SK-N-SH (cell line): ENCODE data around the gene BDKRB1. TPM values are rescaled to one million over a fixed set of nuclear protein-coding genes. Genes with fewer than 3 reads are reported as not detected.

Experiments used
- CTCF ChIA-PET: fragments of 300-600, 350-600 bp; formaldehyde crosslinking; extraction: SDS; loops from one replicate; lab custom pipeline; 2021; lab: Yijun Ruan, JAX
- POLR2A ChIA-PET: fragments of 350-600 bp; sonication (Branson Sonifier 250); formaldehyde crosslinking; extraction: SDS; loops from one replicate; lab custom pipeline; 2020; ENCODE audit warnings: antibody characterized with exemption, inconsistent platforms; lab: Yijun Ruan, JAX
- DNase-seq: peaks from one replicate; pipeline ENCODE4 v3.0.0; 2012
- H2AFZ ChIP-seq: fragments of 200-600 bp; sonication (generic); 2 replicates; pipeline ENCODE4 v1.8.1; 2016; ENCODE audit warnings: antibody characterized with exemption, mild to moderate bottlenecking, low read depth
- H3F3A ChIP-seq: fragments of 200-600 bp; sonication (generic); replicated peaks from 2 replicates; pipeline ENCODE3; 2016; ENCODE audit warnings: antibody characterized with exemption, mild to moderate bottlenecking; ENCODE audit not compliant: insufficient read depth
- H3K27ac ChIP-seq, 2 experiments: fragments of 200-500 bp in 1 of 2; fragments of 200-600 bp in 1 of 2; sonication (Bioruptor generic) in 1 of 2; sonication (generic), shearing (Covaris generic) in 1 of 2; 2 replicates each; pipeline versions ENCODE4 v1.5.1 to v1.6.1; 2014 to 2016; ENCODE audit warnings: low read depth in 2 of 2, inconsistent platforms in 1 of 2, low read length in 1 of 2, mild to moderate bottlenecking in 1 of 2, mixed read lengths in 1 of 2
- H3K27me3 ChIP-seq: fragments of 200-600 bp; sonication (generic), shearing (Covaris generic); 2 replicates; pipeline ENCODE4 v1.6.1; 2016; ENCODE audit warnings: mixed run types; ENCODE audit not compliant: insufficient read depth
- H3K36me3 ChIP-seq, 2 experiments: fragments of 200-500 bp in 1 of 2; fragments of 200-600 bp in 1 of 2; sonication (Bioruptor generic) in 1 of 2; sonication (generic) in 1 of 2; replicated peaks in 1 of 2; 2 replicates each; pipeline versions ENCODE3 to v1.5.1; 2014 to 2016; ENCODE audit warnings: low read length in 1 of 2, mild to moderate bottlenecking in 1 of 2; ENCODE audit not compliant: insufficient read depth in 2 of 2, control insufficient read depth in 1 of 2
- H3K4me1 ChIP-seq, 2 experiments: fragments of 200-500 bp in 1 of 2; fragments of 200-600 bp in 1 of 2; sonication (Bioruptor generic) in 1 of 2; sonication (generic), shearing (Covaris generic) in 1 of 2; 2 replicates each; pipeline versions ENCODE4 v1.5.1 to v1.6.1; 2014 to 2016; ENCODE audit warnings: low read depth in 1 of 2, low read length in 1 of 2, mixed run types in 1 of 2; ENCODE audit not compliant: insufficient read depth in 2 of 2, control insufficient read depth in 1 of 2
- H3K4me2 ChIP-seq: fragments of 200-600 bp; sonication (generic), shearing (Covaris generic); 2 replicates; pipeline ENCODE4 v1.6.1; 2017; ENCODE audit warnings: mixed run types
- H3K4me3 ChIP-seq, 2 experiments: fragments of 200-500 bp in 1 of 2; fragments of 200-600 bp in 1 of 2; sonication (Bioruptor generic) in 1 of 2; sonication (generic), shearing (Covaris generic) in 1 of 2; 2 replicates each; pipeline versions ENCODE4 v1.5.1 to v1.8.1; 2014 to 2016; ENCODE audit warnings: low read depth in 2 of 2, inconsistent platforms in 1 of 2, low read length in 1 of 2, mild to moderate bottlenecking in 1 of 2, mixed read lengths in 1 of 2, moderate library complexity in 1 of 2
- H3K79me2 ChIP-seq: fragments of 200-600 bp; sonication (generic); 2 replicates; pipeline ENCODE4 v1.8.1; 2017; ENCODE audit warnings: mild to moderate bottlenecking; ENCODE audit not compliant: insufficient read depth
- H3K9ac ChIP-seq: fragments of 200-600 bp; sonication (generic); 2 replicates; pipeline ENCODE4 v1.6.1; 2017; ENCODE audit warnings: mixed run types
- H3K9me2 ChIP-seq: fragments of 200-600 bp; sonication (generic); 2 replicates; pipeline ENCODE4 v1.6.1; 2017; ENCODE audit warnings: mixed run types
- H3K9me3 ChIP-seq: fragments of 200-600 bp; sonication (generic); 2 replicates; pipeline ENCODE4 v1.6.1; 2017; ENCODE audit warnings: mixed run types, mild to moderate bottlenecking, moderate library complexity
- H4K20me1 ChIP-seq: fragments of 200-600 bp; sonication (generic); 2 replicates; pipeline ENCODE4 v1.6.1; 2017; ENCODE audit warnings: mild to moderate bottlenecking, mixed run types; ENCODE audit not compliant: insufficient read depth
- EZH2phosphoT487 ChIP-seq: fragments of 200-600 bp; sonication (generic); IDR thresholded peaks from 2 replicates; pipeline ENCODE4 v1.6.1; 2017; ENCODE audit warnings: low read depth, mixed run types, mild to moderate bottlenecking, antibody characterized with exemption, moderate library complexity, borderline replicate concordance
- FOSL2 ChIP-seq: IDR thresholded peaks from 2 replicates; pipeline ENCODE4 v1.4.0; 2012; ENCODE audit warnings: low read depth, mild to moderate bottlenecking, moderate library complexity, borderline replicate concordance
- FOXM1 ChIP-seq: IDR thresholded peaks from 2 replicates; pipeline ENCODE4 v1.4.0; 2012; ENCODE audit warnings: low read depth, mild to moderate bottlenecking
- GABPA ChIP-seq: IDR thresholded peaks from 2 replicates; pipeline ENCODE4 v1.4.0; 2012; ENCODE audit warnings: low read depth, mild to moderate bottlenecking
- JUND ChIP-seq: IDR thresholded peaks from 2 replicates; pipeline ENCODE4 v1.4.0; 2012
- NRF1 ChIP-seq: IDR thresholded peaks from 2 replicates; pipeline ENCODE4 v1.6.1; 2012; ENCODE audit warnings: low read depth, mild to moderate bottlenecking, low read length
- POLR2AphosphoS5 ChIP-seq: IDR thresholded peaks from 2 replicates; pipeline ENCODE4 v1.6.1; 2012; ENCODE audit warnings: low read depth, low read length
- RCOR1 ChIP-seq: fragments of 150-350 bp; IDR thresholded peaks from 2 replicates; pipeline ENCODE4 v1.6.1; 2017; ENCODE audit warnings: antibody characterized with exemption, low read length
- RFX5 ChIP-seq: IDR thresholded peaks from 2 replicates; pipeline ENCODE4 v1.6.1; 2012; ENCODE audit warnings: mild to moderate bottlenecking, improper control_type of control experiment, low read length
- WGBS: methylation state at CpG from one replicate; pipeline ENCODE4 v1.1.6; 2017; ENCODE audit warnings: low lambda C conversion rate; 5-methylcytosine and 5-hydroxymethylcytosine counted together
- polyA plus RNA-seq, 3 experiments: library from polyadenylated mRNA; depleted of rRNA; stranded (reverse); fragments of >200 nt; gene quantifications; 2 replicates each; pipeline ENCODE4 v1.2.3, GENCODE V29; 2012
- TF ChIP-seq, protein P1 (sequence below): fragments of 150-350 bp; IDR thresholded peaks from 2 replicates; pipeline ENCODE4 v1.6.1; 2017; ENCODE audit warnings: antibody characterized with exemption, low read length, low read depth, borderline replicate concordance
- TF ChIP-seq, protein P2 (sequence below): fragments of 150-350 bp; IDR thresholded peaks from 2 replicates; pipeline ENCODE4 v1.6.1; 2016; ENCODE audit warnings: mild to moderate bottlenecking, low read depth, low read length
- TF ChIP-seq, protein P3 (sequence below): IDR thresholded peaks from 2 replicates; pipeline ENCODE4 v1.4.0; 2012; ENCODE audit warnings: low read depth
- TF ChIP-seq, protein P4 (sequence below): fragments of 200-600 bp; sonication (generic); IDR thresholded peaks from 2 replicates; pipeline ENCODE4 v1.6.1; 2017; ENCODE audit warnings: antibody characterized with exemption, mild to moderate bottlenecking, moderate library complexity
- TF ChIP-seq, protein P5 (sequence below): IDR thresholded peaks from 2 replicates; pipeline ENCODE4; 2012

BDKRB1 gene
- polyA plus RNA-seq, 1 of the 3 experiments (the other 2 are of a cell fraction) = 14.4 TPM

DNA sequence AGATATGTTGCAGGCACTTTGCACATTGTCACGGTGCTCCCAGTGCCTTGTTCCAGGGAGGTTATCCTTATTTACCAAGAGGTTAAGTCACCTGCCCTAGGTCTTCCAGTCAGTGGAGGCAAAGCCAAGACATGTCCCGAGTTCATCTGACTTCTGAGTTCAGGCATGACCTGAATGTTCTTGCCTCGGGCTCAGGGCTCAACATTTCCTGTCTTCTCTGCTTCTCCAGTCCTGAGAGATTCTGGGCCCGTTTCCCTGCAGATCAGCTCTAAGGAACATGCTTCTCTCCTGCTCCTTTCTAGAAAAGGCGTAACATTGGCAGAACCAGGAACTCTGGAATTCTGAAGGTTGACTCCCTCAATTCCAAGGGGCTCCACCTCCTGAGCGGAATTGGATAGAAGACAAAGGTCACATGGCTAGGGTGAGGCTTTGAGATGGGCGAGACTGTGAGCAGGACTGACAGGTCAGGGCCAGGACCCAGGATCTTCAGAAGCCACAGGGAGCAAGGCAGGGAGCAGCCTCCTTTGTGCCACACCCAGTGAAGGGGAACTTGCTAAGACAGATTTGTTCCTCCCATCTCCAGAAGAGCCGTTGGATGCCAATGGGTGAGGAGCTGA, 31.4 kb upstream of the BDKRB1 start:
- ChIA-PET POLR2A (no interaction called here), CTCF (interaction anchor here (1.0 to 2.9 kb wide), 4 partner anchors 9 to 126 kb away, joined by 3 to 13 read pairs (median 4); no protein-coding TSS in a partner anchor)
- H3F3A ChIP-seq = no peaks in the 10 kb centered on the region
- H2AFZ ChIP-seq = no peak overlapping the region
- no peak overlapping the region for H3K9ac ChIP-seq
- no peaks in the 10 kb centered on the region for H3K36me3 ChIP-seq
- no peaks in the 10 kb centered on the region for H3K27me3 ChIP-seq
- no peaks in the 10 kb centered on the region for H3K9me2 ChIP-seq
- no peaks in the 10 kb centered on the region for H3K79me2 ChIP-seq
- no peaks in the 10 kb centered on the region for H3K9me3 ChIP-seq
- no peak overlapping the region for H3K4me3 ChIP-seq
- WGBS = 87% methylated on average over 8 of the region's 8 CpGs
- H4K20me1 ChIP-seq = no peaks in the 10 kb centered on the region
- H3K4me2 ChIP-seq = no peak overlapping the region
- H3K27ac ChIP-seq = no peak overlapping the region
- TF ChIP-seq, protein P1, sequence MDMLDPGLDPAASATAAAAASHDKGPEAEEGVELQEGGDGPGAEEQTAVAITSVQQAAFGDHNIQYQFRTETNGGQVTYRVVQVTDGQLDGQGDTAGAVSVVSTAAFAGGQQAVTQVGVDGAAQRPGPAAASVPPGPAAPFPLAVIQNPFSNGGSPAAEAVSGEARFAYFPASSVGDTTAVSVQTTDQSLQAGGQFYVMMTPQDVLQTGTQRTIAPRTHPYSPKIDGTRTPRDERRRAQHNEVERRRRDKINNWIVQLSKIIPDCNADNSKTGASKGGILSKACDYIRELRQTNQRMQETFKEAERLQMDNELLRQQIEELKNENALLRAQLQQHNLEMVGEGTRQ = no peak
- TF ChIP-seq, protein P2, sequence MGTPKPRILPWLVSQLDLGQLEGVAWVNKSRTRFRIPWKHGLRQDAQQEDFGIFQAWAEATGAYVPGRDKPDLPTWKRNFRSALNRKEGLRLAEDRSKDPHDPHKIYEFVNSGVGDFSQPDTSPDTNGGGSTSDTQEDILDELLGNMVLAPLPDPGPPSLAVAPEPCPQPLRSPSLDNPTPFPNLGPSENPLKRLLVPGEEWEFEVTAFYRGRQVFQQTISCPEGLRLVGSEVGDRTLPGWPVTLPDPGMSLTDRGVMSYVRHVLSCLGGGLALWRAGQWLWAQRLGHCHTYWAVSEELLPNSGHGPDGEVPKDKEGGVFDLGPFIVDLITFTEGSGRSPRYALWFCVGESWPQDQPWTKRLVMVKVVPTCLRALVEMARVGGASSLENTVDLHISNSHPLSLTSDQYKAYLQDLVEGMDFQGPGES = no peak
- TF ChIP-seq, protein P3, sequence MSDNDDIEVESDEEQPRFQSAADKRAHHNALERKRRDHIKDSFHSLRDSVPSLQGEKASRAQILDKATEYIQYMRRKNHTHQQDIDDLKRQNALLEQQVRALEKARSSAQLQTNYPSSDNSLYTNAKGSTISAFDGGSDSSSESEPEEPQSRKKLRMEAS = no peak
- TF ChIP-seq RFX5 = no peak
- TF ChIP-seq EZH2phosphoT487 = no peak
- no peak for TF ChIP-seq JUND
- TF ChIP-seq GABPA = no peak
- TF ChIP-seq NRF1 = no peak
- no peak for TF ChIP-seq POLR2AphosphoS5
- TF ChIP-seq RCOR1 = no peak
- no peak for TF ChIP-seq FOXM1
- TF ChIP-seq, protein P4, sequence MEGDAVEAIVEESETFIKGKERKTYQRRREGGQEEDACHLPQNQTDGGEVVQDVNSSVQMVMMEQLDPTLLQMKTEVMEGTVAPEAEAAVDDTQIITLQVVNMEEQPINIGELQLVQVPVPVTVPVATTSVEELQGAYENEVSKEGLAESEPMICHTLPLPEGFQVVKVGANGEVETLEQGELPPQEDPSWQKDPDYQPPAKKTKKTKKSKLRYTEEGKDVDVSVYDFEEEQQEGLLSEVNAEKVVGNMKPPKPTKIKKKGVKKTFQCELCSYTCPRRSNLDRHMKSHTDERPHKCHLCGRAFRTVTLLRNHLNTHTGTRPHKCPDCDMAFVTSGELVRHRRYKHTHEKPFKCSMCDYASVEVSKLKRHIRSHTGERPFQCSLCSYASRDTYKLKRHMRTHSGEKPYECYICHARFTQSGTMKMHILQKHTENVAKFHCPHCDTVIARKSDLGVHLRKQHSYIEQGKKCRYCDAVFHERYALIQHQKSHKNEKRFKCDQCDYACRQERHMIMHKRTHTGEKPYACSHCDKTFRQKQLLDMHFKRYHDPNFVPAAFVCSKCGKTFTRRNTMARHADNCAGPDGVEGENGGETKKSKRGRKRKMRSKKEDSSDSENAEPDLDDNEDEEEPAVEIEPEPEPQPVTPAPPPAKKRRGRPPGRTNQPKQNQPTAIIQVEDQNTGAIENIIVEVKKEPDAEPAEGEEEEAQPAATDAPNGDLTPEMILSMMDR = no peak
- TF ChIP-seq, protein P5, sequence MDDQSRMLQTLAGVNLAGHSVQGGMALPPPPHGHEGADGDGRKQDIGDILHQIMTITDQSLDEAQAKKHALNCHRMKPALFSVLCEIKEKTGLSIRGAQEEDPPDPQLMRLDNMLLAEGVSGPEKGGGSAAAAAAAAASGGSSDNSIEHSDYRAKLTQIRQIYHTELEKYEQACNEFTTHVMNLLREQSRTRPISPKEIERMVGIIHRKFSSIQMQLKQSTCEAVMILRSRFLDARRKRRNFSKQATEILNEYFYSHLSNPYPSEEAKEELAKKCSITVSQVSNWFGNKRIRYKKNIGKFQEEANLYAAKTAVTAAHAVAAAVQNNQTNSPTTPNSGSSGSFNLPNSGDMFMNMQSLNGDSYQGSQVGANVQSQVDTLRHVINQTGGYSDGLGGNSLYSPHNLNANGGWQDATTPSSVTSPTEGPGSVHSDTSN = no peak
- TF ChIP-seq FOSL2 = no peak
- no peak for DNase-seq
- H3K4me1 ChIP-seq = no peaks in the 10 kb centered on the region; a peak in 1 of 4 replicates
